GM10248 (cell line): Measurements from ENCODE around the gene ARL8B.
A peak's percentile ranks its signal among the peaks of the same experiment; 100 is the strongest.

Source experiments
- CTCF ChIA-PET: fragments of 300-600 bp; sonication (Branson Sonifier 250); formaldehyde crosslinking; extraction: SDS; loops from one replicate; lab custom pipeline; 2021; ENCODE audit warnings: antibody characterized with exemption; lab: Yijun Ruan, JAX
- POLR2A ChIA-PET: fragments of 350-650 bp; sonication (Branson Sonifier 250); formaldehyde crosslinking; extraction: SDS; loops from one replicate; lab custom pipeline; 2020; ENCODE audit warnings: antibody characterized with exemption; lab: Yijun Ruan, JAX
- DNase-seq: peaks from one replicate; pipeline ENCODE4 v3.0.0; 2012; ENCODE audit errors: extremely low spot score
- TF ChIP-seq, protein P1 (sequence below): IDR thresholded peaks from 2 replicates; pipeline ENCODE4 v1.5.1; 2012; ENCODE audit warnings: mild to moderate bottlenecking, low read depth; ENCODE audit errors: extremely low read depth, missing control alignments, control extremely low read depth

The ARL8B gene

DNA sequence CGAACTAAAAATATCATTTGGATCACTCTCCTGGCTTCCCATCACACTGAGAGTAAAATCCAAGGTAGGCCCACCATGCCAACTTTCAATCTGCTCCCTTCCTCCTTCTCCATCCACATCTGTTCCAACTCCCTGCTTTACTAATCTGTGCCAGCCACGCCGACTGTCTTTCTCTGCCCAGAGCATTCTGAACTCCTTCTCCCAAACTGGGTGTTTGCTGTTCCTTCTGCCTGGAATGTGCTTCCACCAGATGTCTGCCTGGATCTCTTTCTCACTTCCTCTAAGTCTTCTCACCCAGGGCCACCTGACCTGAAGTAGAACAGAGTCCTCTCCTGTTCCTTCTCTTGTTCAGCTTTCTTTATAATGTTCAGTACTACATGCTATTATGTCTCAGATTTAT, 5.6 kb upstream of the ARL8B start:
- TF ChIP-seq, protein P1, sequence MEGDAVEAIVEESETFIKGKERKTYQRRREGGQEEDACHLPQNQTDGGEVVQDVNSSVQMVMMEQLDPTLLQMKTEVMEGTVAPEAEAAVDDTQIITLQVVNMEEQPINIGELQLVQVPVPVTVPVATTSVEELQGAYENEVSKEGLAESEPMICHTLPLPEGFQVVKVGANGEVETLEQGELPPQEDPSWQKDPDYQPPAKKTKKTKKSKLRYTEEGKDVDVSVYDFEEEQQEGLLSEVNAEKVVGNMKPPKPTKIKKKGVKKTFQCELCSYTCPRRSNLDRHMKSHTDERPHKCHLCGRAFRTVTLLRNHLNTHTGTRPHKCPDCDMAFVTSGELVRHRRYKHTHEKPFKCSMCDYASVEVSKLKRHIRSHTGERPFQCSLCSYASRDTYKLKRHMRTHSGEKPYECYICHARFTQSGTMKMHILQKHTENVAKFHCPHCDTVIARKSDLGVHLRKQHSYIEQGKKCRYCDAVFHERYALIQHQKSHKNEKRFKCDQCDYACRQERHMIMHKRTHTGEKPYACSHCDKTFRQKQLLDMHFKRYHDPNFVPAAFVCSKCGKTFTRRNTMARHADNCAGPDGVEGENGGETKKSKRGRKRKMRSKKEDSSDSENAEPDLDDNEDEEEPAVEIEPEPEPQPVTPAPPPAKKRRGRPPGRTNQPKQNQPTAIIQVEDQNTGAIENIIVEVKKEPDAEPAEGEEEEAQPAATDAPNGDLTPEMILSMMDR, result no peak
- ChIA-PET POLR2A (no interaction called here), CTCF (no interaction called here)
- no peak for DNase-seq

DNA sequence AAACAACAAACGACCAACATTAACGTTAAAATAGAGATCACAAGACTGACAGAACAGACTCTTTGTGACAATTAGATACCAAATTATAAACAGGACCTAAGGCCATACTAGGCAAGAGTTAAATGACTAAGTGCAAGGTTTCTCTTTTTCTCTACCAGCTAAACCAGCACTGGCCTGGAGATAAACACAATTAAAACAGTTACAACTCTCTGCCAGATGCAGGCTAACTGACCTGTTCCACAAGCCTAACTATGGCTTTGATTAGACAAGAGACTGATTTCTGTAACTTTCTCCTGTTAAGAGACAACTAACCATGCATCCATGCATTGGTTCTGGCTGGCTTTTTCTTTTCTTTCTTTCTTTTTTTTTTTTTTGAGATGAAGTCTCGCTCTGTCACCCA, 1.6 kb upstream of the ARL8B start:
- TF ChIP-seq, protein P1, result no peak
- CTCF ChIA-PET, result interaction anchor here (5.0 kb wide), 1 partner anchor 67 kb away, joined by 23 read pairs; the partner anchor contains the start of gene EDEM1
- POLR2A ChIA-PET, result no interaction called here
- no peak for DNase-seq

DNA sequence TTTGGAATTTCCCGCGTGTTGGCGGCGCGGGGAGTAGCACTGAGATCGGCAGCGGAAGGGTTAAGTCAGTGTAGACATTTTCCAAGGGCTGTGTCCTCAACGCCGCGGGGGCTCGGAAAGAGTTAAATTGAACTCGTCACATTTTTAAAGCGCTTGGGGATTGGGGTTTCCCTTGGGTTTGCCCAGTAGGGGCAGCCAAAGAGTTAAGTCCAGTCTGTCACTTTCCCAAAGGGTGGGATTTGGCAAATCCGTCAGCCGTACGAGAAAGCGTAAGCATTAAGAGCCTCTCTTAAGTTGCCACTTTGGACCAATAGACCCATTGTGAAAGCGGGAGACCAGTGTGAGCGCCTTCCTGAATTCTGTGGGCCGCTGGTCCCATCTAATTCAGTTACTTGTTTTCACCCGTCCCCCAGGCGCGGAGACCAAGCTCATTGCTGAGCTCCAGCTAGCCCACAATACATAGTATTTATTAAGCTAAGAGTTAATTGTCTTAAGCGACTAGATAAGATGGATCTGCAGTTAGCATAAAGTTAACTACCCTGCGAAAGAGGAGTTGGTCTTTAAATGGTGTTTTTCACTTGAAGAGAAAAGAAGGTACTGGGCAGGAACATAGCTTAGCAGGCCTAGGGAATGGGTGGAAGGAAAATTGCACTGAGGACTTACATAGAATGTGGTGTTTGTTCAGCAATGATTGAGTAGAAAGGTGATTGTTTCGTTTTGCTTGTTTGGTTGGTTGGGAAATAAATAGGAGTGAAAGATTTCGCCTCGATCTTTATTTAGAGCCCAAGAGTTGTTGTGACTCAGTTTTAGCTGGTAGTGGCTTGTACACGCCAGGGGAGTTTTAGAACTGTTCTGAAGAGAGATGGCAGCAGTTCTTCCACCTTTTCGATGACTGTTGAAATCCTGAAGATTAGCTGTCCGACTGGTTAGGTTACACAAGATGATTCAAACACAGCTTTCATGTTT, 932 bp downstream of the ARL8B start:
- ChIA-PET CTCF (interaction anchor here (0.6 to 7.3 kb wide), 22 partner anchors 8 to 411 kb away, joined by 3 to 81 read pairs (median 3); partner anchors contain the start of gene EDEM1), POLR2A (interaction anchor here (0.6 to 1.2 kb wide), 3 partner anchors 17 to 67 kb away, joined by 3 to 6 read pairs (median 4); no protein-coding TSS in a partner anchor)
- DNase-seq, result peak; percentile 26
- TF ChIP-seq, protein P1, result no peak

DNA sequence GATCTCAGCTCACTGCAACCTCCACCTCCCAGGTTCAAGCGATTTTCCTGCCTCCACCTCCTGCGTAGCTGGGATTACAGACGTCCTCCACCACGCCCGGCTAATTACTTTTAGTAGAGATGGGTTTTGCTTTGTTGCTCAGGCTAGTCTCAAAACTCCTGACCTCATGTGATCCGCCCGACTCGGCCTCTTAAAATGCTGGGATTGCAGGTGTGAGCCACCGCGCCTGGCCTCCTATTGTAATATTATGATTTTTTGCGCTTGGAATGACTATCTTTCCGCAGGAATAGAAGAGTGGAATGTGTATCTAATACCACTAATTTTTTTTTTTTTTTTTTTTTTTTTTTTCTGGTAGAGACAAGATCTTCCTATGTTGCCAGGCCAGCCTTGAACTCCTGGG, 1.8 kb downstream of the ARL8B start:
- ChIA-PET CTCF (interaction anchor here (1.0 to 7.3 kb wide), 13 partner anchors 7 to 412 kb away, joined by 3 to 81 read pairs (median 7); partner anchors contain the start of gene EDEM1), POLR2A (no interaction called here)
- no peak for DNase-seq
- TF ChIP-seq, protein P1, result no peak

DNA sequence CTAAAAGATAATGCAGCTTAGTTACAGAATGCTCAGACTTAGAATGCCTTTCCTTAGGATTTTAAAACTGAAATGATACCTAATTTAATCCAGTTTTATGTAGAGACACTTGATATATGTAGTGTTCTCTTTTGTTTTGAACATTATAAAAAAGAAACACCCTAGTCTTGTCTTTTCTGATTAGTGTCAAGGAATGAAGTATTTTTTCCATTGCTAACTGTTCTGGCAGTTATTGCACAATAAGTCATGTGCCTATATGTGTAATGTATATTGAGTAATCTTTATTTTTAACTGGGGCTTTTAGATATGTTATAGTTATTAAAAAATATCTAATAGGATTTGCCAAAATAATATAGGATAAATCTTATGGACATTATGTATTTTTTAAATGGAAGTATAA, 4.5 kb downstream of the ARL8B start:
- TF ChIP-seq, protein P1, result no peak
- CTCF ChIA-PET, result interaction anchor here (0.8 to 7.3 kb wide), 2 partner anchors 9 to 11 kb away, joined by 3 to 81 read pairs; no protein-coding TSS in a partner anchor
- POLR2A ChIA-PET, result no interaction called here
- no peak for DNase-seq

DNA sequence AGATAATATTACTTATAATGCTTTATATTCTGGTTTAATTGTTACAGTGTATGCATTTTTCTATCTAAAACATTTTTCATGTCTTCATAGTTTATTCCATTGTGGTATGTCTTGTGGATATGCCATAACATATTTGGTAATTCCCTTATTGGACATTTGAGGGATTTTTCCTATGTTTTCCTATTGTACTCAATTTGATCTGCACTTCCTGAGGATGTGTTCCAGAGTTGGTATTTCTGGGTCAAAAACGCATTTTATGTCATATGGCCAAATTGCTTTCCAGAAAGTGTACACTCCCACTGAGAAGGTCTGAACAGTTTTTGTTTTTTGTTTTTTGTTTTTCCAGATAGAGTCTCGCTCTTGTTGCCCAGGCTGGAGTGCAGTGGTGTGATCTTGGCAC, 6.8 kb downstream of the ARL8B start:
- POLR2A ChIA-PET, result no interaction called here
- TF ChIP-seq, protein P1, result no peak
- CTCF ChIA-PET, result no interaction called here
- no peak for DNase-seq
